ENCODE results near the gene ADCY9. TPM values are rescaled to one million over a fixed set of nuclear protein-coding genes. Genes with fewer than 3 reads are reported as not detected.

The ADCY9 gene
- total RNA-seq, 4 donors from 2014 or later = 19.0 to 32.7 (median 29.6) TPM

DNA sequence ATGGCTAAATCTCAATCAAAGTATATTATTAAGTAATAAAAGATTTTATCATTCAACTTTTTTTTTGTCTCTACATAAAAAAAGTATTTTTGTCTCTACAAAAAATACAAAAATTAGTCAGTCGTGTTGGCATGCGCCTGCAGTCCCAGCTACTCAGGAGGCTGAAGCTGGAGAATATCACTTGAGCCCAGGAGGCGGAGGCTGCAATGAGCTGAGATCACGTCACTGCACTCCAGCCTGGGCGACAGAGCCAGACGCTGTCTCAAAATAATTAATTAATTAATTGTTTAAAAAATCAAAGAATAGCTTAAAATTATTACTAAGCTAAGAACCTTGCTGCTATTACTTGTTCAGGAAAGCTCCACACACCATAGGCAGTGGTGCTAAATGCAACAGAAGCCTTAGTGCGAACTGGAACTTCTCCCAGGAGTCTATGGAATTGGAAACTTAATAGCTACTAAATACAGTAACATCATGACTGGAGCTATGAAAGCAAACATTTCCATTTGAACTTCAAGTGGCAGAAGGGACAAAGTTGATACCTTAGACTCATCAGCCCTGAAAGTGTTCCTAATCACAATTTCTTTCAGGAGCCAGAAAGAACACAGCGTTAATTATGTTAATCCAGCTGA, 22.6 kb downstream of the ADCY9 start:
- H3K9me3 ChIP-seq = no peaks in the 10 kb centered on the region
- no peak overlapping the region for H3K4me3 ChIP-seq
- no peak for TF ChIP-seq EP300 (IDR thresholded peaks at IDR 0.05)
- no peak for TF ChIP-seq CTCF (IDR thresholded peaks at IDR 0.05)
- TF ChIP-seq POLR2A (IDR thresholded peaks at IDR 0.05) = no peak
- H3K36me3 ChIP-seq = no peaks in the 10 kb centered on the region
- H3K4me1 ChIP-seq = peaks cover 0 to 76% (median 15%) of the 10 kb centered on the region in 4 donors
- WGBS, 2 donors = 73% methylated on average over 8 of the region's 8 CpGs
- peak overlapping the region in 1 of 4 donors; percentile 28 for H3K27ac ChIP-seq
- no peak for DNase-seq (ENCODE audit: low spot score in 2 of 2)
- no peaks in the 10 kb centered on the region for H3K27me3 ChIP-seq

GRCh38 chr16:4092547-4093265, 23.5 kb downstream of the ADCY9 start:
- no peaks in the 10 kb centered on the region for H3K9me3 ChIP-seq
- WGBS, 2 donors = 85 to 86% methylated on average over 5 of the region's 5 CpGs
- peaks cover 0 to 75% (median 15%) of the 10 kb centered on the region in 4 donors for H3K4me1 ChIP-seq
- TF ChIP-seq POLR2A (IDR thresholded peaks at IDR 0.05) = no peak
- TF ChIP-seq EP300 (IDR thresholded peaks at IDR 0.05) = no peak
- TF ChIP-seq CTCF (IDR thresholded peaks at IDR 0.05) = no peak
- no peak overlapping the region for H3K27ac ChIP-seq
- H3K27me3 ChIP-seq = no peaks in the 10 kb centered on the region
- no peak overlapping the region for H3K4me3 ChIP-seq
- DNase-seq (ENCODE audit: low spot score in 2 of 2) = no peak
- H3K36me3 ChIP-seq = no peaks in the 10 kb centered on the region

DNA sequence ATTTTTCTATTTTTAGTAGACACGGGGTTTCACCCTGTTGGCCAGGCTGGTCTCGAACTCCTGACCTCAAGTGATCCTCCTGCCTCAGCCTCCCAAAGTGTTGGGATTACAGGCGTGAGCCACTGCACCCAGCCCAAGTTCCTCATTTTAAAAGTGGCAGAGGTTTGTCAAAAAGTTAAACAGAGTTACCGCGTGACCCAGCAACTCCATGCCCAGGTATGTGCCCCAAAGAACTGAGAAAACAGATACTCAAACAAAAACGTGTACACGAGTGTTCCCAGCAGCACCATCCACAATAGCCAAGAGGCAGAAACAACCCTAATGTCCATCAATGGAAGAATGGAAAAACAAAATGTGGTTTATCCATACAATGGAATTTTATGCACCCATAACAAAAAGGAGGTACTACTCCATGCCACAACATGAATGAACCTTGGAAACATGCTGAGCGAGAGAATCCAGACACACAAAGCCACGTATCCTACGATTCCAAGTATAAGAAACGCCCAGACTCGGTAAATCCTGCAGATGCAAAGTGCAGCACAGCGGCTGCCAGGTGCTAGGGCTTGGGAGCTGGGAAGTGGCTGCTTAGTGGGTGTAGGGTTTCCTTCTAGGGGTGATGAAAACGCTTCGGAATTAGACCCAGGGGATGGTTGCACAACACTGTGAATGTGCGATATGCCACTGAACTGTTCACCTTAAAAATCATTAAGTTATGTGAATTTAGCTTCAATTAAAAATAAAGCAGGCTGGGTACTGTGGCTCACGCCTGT, 24.8 kb downstream of the ADCY9 start:
- H3K4me1 ChIP-seq = peaks cover 0 to 68% (median 11%) of the 10 kb centered on the region in 4 donors
- no peaks in the 10 kb centered on the region for H3K27me3 ChIP-seq
- TF ChIP-seq EP300 (IDR thresholded peaks at IDR 0.05) (peak in 1 of 2 donors; percentile 7), POLR2A (IDR thresholded peaks at IDR 0.05) (no peak), CTCF (IDR thresholded peaks at IDR 0.05) (no peak)
- no peak overlapping the region for H3K4me3 ChIP-seq
- no peak for DNase-seq (ENCODE audit: low spot score in 2 of 2)
- H3K9me3 ChIP-seq = no peaks in the 10 kb centered on the region
- no peaks in the 10 kb centered on the region for H3K36me3 ChIP-seq
- WGBS, 2 donors = 89 to 93% methylated on average over 17 of the region's 17 CpGs
- H3K27ac ChIP-seq = no peak overlapping the region

- no peaks in the 10 kb centered on the region for H3K27me3 ChIP-seq
- peaks cover 0 to 59% (median 7%) of the 10 kb centered on the region in 4 donors for H3K4me1 ChIP-seq
- no peaks in the 10 kb centered on the region for H3K36me3 ChIP-seq
- no peaks in the 10 kb centered on the region for H3K9me3 ChIP-seq
- WGBS, 2 donors = 21 to 27% methylated on average over 12 of the region's 12 CpGs
- no peak overlapping the region for H3K4me3 ChIP-seq
- H3K27ac ChIP-seq = peak overlapping the region in 1 of 4 donors; percentile 47
- DNase-seq (ENCODE audit: low spot score in 2 of 2) = peak in 1 of 2 donors; percentile 30
- TF ChIP-seq EP300 (IDR thresholded peaks at IDR 0.05) (no peak), POLR2A (IDR thresholded peaks at IDR 0.05) (no peak), CTCF (IDR thresholded peaks at IDR 0.05) (no peak)
These were observed 25.8 kb downstream of the ADCY9 start for GRCh38 chr16:4090351-4090851.

All from tibial nerve (tissue), 4 donors.